Heart right ventricle (tissue), 16 donors: ENCODE data around the gene MAP3K19. TPM values are rescaled to one million over a fixed set of nuclear protein-coding genes. Genes with fewer than 3 reads are reported as not detected.
"Not testable (repeated sequence)": the region's sequence is repeated elsewhere in the genome, so short reads cannot be mapped to it uniquely, and the experiment has no call there.

ENCODE experiments used
- ATAC-seq, 8 donors: fragments of 200-7000 bp; cut with Tn5 transposase; one replicate each; pipeline ENCODE4 v1.9.1; 2020; ENCODE audit warnings: mild to moderate bottlenecking in 8 of 8, moderate library complexity in 8 of 8, moderate number of reproducible peaks in 1 of 8
- DNase-seq, 2 donors: peaks; one replicate each; pipeline ENCODE4 v3.0.0-alpha.2; 2020
- H3K27ac ChIP-seq, 10 donors: fragments of 200-600 bp; sonication (generic) in 2 of 10; one replicate each; pipeline versions ENCODE4 v1.5.0 to v1.8.0; 2020 to 2022; ENCODE audit warnings: mild to moderate bottlenecking in 3 of 10
- H3K27me3 ChIP-seq, 7 donors: fragments of 200-600 bp; one replicate each; pipeline ENCODE4 v1.8.0; 2021 to 2022; ENCODE audit warnings: mild to moderate bottlenecking in 2 of 7
- H3K36me3 ChIP-seq, 9 donors: fragments of 200-600 bp; sonication (generic) in 1 of 9; one replicate each; pipeline versions ENCODE4 v1.5.0 to v1.8.0; 2020 to 2022; ENCODE audit warnings: mild to moderate bottlenecking in 2 of 9
- H3K4me1 ChIP-seq, 9 donors: fragments of 200-600 bp; sonication (generic) in 1 of 9; one replicate each; pipeline versions ENCODE4 v1.5.0 to v1.8.0; 2020 to 2022; ENCODE audit warnings: mild to moderate bottlenecking in 4 of 9
- H3K4me3 ChIP-seq, 10 donors: fragments of 200-600 bp; sonication (generic) in 2 of 10; one replicate each; pipeline versions ENCODE4 v1.5.0 to v1.8.0; 2020 to 2022; ENCODE audit warnings: mild to moderate bottlenecking in 7 of 10, moderate library complexity in 2 of 10
- H3K9me3 ChIP-seq, 11 donors: fragments of 200-600 bp in 10 of 11; sonication (generic) in 2 of 11; one replicate each; pipeline versions ENCODE4 v1.5.0 to v1.8.0; 2013 to 2022; ENCODE audit warnings: mild to moderate bottlenecking in 2 of 11, control low read depth in 1 of 11, moderate library complexity in 1 of 11
- WGBS, 2 donors: extraction: QIAGEN DNeasy Blood & Tissue Kit; methylation state at CpG; one replicate each; pipeline ENCODE4 v1.1.7; 2013; ENCODE audit warnings: inconsistent platforms in 1 of 2; 5-methylcytosine and 5-hydroxymethylcytosine counted together
- intact Hi-C, 10 donors: fragments of 100-400 bp; cut with DNase I; formaldehyde crosslinking; loops; one replicate each; pipeline versions ENCODE4 v1.11.1 to v1.14.2; 2022
- polyA plus RNA-seq, 2 donors: library from polyadenylated mRNA; stranded (reverse); fragments of 200-250 nt; gene quantifications; one replicate each; pipeline ENCODE4 v1.2.3, GENCODE V29; 2013
- total RNA-seq, 10 donors: library from RNA; stranded (reverse); fragmentation: NEBNext Ultra II Directional in 3 of 10; extraction: Animal tissue kit (Norgen Biotek cat#: 25700) in 3 of 10; gene quantifications; one replicate each; pipeline versions ENCODE4 v1.2.1 to v1.2.4, GENCODE V29; 2021 to 2023
- TF ChIP-seq, protein P1 (sequence below), 9 donors: fragments of 200-600 bp; sonication (generic) in 2 of 9; IDR thresholded peaks; one replicate each; pipeline versions ENCODE4 v1.5.0 to v1.8.0; 2021 to 2022; ENCODE audit warnings: antibody characterized with exemption in 9 of 9, mild to moderate bottlenecking in 5 of 9, moderate library complexity in 1 of 9
- donor health status: Arrhythmogenic right ventricular cardiomyopathy.
- donor health status: ischemic (EF 13 %, LVEDD 7.1; RV severe dilation, severe dysfunction).
- donor health status: healthy with polysubstance abuse.
- donor health status: DM: no; HTN: yes; CAD: no.
- donor health status: DM: no; HTN: no; CAD: no.
- donor health status: ischemic (EF 25% LVEDD 6.9; RV normal size, moderate dysfunction).
- donor health status: ischemic (EF 25% LVEDD 5.7; RV mildly dilated, moderate dysfunction).
- donor health status: healthy.
- donor health status: DM: yes; HTN: yes; CAD: no.
- donor health status: Ischemic cardiomyopathy.
- donor health status: ischemic (EF 35%, LVEDD 5.7; RV mildly dilated, moderate dysfunction).
- donor health status: nonischemic (EF 11% LVEDD 7.7; RV severe dilation, severe dysfunction).
- donor health status: DM: yes; HTN: yes; CAD: no.
- donor health status: PGD.
- donor health status: ischemic (EF 29% LVEDD 5.4; RV normal size, mild dysfunction).
- donor health status: nonischemic (EF 23%, LVEDD 6.1; RV moderate dilation, normal function).

The MAP3K19 gene
- total and polyA plus RNA-seq, 12 donors = not detected

DNA sequence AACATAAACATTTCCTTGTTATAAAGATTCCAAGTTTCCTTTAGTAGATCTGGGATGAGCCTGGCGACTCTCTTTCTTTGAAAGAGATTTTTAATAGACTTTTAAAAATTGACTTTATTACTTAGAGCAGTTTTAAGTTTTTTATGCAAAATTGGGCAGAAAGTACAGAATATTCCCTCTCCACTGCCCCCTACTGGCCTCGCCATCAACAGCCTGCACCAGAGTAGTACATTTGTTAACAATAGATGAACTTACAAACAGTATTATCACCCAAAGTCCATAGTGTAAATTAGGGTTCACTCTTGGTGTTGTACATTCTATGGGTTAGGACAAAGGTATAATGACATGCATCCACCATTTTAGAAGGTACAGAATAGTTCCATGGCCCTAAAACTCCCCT lies 3.9 kb downstream of the MAP3K19 start:
- H3K9me3 ChIP-seq = no peaks in the 10 kb centered on the region

DNA sequence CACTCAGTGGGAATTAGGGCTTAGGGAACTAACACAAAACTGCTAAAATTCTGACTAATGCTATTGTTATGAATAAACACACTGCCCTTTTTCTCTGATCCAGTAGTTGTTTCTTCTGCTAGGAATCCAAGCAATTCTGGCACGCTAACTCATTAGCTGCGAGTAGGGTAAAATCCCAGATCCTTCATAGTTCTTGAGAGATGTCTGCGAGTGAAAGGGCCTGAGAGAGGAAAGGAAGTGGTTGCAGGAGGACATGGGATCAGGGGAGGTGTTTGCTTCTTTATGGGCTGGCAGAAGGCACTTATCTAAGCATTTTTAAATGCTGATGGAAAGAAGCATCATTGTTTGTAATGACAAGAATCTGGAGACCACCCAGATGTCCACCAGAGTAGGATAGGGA lies 9.4 kb downstream of the MAP3K19 start:
- no peaks in the 10 kb centered on the region for H3K36me3 ChIP-seq
- 86 to 87% methylated on average over 3 of the region's 3 CpGs for WGBS, 2 donors
- H3K9me3 ChIP-seq = no peaks in the 10 kb centered on the region
- no peak for DNase-seq
- ATAC-seq = no peak
- H3K4me3 ChIP-seq = no peak overlapping the region
- no peaks in the 10 kb centered on the region for H3K4me1 ChIP-seq
- intact Hi-C loops = no loop called here
- TF ChIP-seq, protein P1, sequence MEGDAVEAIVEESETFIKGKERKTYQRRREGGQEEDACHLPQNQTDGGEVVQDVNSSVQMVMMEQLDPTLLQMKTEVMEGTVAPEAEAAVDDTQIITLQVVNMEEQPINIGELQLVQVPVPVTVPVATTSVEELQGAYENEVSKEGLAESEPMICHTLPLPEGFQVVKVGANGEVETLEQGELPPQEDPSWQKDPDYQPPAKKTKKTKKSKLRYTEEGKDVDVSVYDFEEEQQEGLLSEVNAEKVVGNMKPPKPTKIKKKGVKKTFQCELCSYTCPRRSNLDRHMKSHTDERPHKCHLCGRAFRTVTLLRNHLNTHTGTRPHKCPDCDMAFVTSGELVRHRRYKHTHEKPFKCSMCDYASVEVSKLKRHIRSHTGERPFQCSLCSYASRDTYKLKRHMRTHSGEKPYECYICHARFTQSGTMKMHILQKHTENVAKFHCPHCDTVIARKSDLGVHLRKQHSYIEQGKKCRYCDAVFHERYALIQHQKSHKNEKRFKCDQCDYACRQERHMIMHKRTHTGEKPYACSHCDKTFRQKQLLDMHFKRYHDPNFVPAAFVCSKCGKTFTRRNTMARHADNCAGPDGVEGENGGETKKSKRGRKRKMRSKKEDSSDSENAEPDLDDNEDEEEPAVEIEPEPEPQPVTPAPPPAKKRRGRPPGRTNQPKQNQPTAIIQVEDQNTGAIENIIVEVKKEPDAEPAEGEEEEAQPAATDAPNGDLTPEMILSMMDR (IDR thresholded peaks at IDR 0.05) = no peak
- H3K27me3 ChIP-seq = peaks cover 0 to 6% (median 0%) of the 10 kb centered on the region in 7 donors
- H3K27ac ChIP-seq = no peak overlapping the region

More for the DNA sequence above, 3.9 kb downstream of the MAP3K19 start:
- no peaks in the 10 kb centered on the region for H3K4me1 ChIP-seq
- WGBS, 2 donors = 56 to 58% methylated on average over 2 of the region's 2 CpGs
- H3K36me3 ChIP-seq = no peaks in the 10 kb centered on the region
- intact Hi-C loops = no loop called here
- H3K27me3 ChIP-seq = peaks cover 0 to 11% (median 0%) of the 10 kb centered on the region in 7 donors
- no peak overlapping the region for H3K27ac ChIP-seq
- H3K4me3 ChIP-seq = no peak overlapping the region
- ATAC-seq (no peak), DNase-seq (no peak)
- TF ChIP-seq, protein P1 (IDR thresholded peaks at IDR 0.05) = peak in 8 of 9 donors; percentile 7 to 57 (median 34)

DNA sequence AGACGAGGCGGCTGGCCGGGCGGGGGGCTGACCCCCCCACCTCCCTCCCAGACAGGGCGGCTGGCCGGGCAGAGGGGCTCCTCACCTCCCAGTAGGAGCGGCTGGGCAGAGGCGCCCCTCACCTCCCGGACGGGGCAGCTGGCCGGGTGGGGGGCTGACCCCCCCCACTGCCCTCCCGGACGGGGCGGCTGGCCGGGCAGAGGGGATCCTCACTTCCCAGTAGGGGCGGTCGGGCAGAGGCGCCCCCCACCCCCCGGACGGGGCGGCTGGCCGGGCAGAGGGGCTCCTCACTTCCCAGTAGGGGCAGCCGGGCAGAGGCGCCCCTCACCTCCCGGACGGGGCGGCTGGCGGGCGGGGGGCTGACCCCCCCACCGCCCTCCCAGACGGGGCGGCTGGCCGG lies 14.0 kb downstream of the MAP3K19 start:
- H3K36me3 ChIP-seq, H3K27ac ChIP-seq, H3K4me3 ChIP-seq, H3K27me3 ChIP-seq, intact Hi-C loops, DNase-seq, H3K9me3 ChIP-seq, H3K4me1 ChIP-seq, ATAC-seq: not testable (repeated sequence)
- 93 to 97% methylated on average over 6 to 22 of the region's 33 CpGs for WGBS, 2 donors

DNA sequence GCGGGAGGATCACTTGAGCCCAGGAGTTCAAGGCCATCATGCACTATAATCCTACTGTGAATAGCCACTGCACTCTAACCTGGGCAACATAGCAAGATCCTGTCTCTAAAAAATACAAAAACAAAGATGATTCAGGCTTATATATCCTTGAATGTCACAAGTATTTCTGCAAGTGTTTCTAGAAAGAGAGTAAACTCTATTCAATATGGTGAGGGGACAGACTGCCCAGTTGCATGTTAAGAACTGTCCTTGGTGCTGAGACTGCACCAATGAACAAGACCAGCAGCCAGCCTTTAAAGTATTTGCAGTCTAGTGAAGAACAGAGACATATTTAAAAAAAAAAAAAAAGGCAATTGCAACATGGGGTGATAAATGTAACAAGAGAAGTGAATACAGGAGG lies 16.4 kb downstream of the MAP3K19 start:
- TF ChIP-seq, protein P1 (IDR thresholded peaks at IDR 0.05) = no peak
- Histone ChIP-seq H3K36me3 (no peaks in the 10 kb centered on the region), H3K4me1 (no peaks in the 10 kb centered on the region), H3K9me3 (no peaks in the 10 kb centered on the region), H3K27me3 (peaks cover 0 to 9% (median 0%) of the 10 kb centered on the region in 7 donors), H3K27ac (no peak overlapping the region), H3K4me3 (no peak overlapping the region)
- 91 to 94% methylated on average over 1 of the region's 1 CpG for WGBS, 2 donors
- intact Hi-C loops = no loop called here
- DNase-seq (no peak), ATAC-seq (no peak)

DNA sequence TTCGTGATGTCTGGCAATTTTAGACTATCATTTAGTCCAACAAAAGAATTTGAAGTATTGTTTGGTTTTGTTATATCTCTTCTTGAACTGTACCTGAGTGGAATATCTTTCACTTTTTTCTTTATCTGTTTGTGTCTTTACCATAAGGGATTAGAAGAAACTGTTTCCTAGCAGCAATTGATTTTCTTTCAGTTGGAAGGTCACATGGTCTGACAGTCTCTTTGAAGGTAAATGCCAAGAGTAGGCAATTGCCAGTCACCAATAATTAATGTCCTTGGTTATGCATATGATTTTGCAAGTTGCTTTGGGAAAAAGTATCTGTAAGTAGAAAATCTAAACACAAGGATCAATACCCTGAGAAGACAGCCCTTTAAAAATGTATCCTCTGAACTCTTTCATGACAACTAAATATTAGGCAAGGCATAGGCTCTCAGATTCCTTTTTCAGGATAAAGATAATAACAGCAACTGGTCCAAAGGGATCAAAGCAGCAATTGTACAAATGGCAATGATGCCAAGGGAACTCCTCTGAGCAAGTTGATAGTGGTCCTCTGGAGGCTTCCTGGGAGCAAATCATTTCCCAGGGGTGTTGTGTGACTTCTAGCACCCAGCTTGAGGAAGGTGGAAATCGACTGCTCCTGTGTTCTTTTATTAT lies 17.6 kb downstream of the MAP3K19 start:
- Histone ChIP-seq H3K36me3 (no peaks in the 10 kb centered on the region), H3K27ac (no peak overlapping the region), H3K4me1 (no peaks in the 10 kb centered on the region), H3K27me3 (peaks cover 0 to 9% (median 0%) of the 10 kb centered on the region in 7 donors), H3K4me3 (no peak overlapping the region), H3K9me3 (no peaks in the 10 kb centered on the region)
- intact Hi-C loops = no loop called here
- 64 to 68% methylated on average over 2 of the region's 2 CpGs for whole genome bisulfite sequencing, 2 donors
- TF ChIP-seq, protein P1 (IDR thresholded peaks at IDR 0.05) = no peak
- ATAC-seq = no peak
- DNase-seq = no peak
